Breast epithelium (tissue), 4 donors: ENCODE data around the gene SCN10A. TPM values are rescaled to one million over a fixed set of nuclear protein-coding genes. Genes with fewer than 3 reads are reported as not detected.

ENCODE experiments used
- DNase-seq, 2 donors: peaks; one replicate each; pipeline ENCODE4 v3.0.0-alpha.2; 2019; ENCODE audit warnings: low spot score in 2 of 2
- H3K27ac ChIP-seq, 2 donors: fragments of 200-600 bp; sonication (generic) in 1 of 2; one replicate each; pipeline ENCODE4 v1.5.1; 2016 to 2019; ENCODE audit warnings: mild to moderate bottlenecking in 1 of 2
- H3K27me3 ChIP-seq, 2 donors: fragments of 200-600 bp; sonication (generic) in 1 of 2; one replicate each; pipeline versions ENCODE4 v1.5.1 to v1.6.0; 2017 to 2019; ENCODE audit warnings: control low read depth in 1 of 2, mild to moderate bottlenecking in 1 of 2
- H3K36me3 ChIP-seq: fragments of 200-600 bp; one replicate; pipeline ENCODE4 v1.5.1; 2019
- H3K4me1 ChIP-seq, 2 donors: fragments of 200-600 bp; sonication (generic); one replicate each; pipeline ENCODE4 v1.5.1; 2016 to 2019; ENCODE audit warnings: control low read depth in 1 of 2
- H3K4me3 ChIP-seq, 3 donors: fragments of 200-600 bp; sonication (generic); 1 replicate in 2 of 3; 2 replicates in 1 of 3; pipeline ENCODE4 v1.5.1; 2016 to 2019; ENCODE audit warnings: mild to moderate bottlenecking in 3 of 3, moderate library complexity in 2 of 3
- H3K9me3 ChIP-seq, 2 donors: fragments of 200-600 bp; sonication (generic) in 1 of 2; one replicate each; pipeline ENCODE4 v1.5.1; 2016 to 2019; ENCODE audit warnings: control low read depth in 1 of 2
- CTCF ChIP-seq, 3 donors: fragments of 450-650 bp; IDR thresholded peaks; one replicate each; pipeline ENCODE4 v1.5.1; 2016 to 2017; ENCODE audit warnings: antibody characterized with exemption in 3 of 3, mild to moderate bottlenecking in 3 of 3, moderate library complexity in 3 of 3
- POLR2A ChIP-seq: fragments of 450-650 bp; IDR thresholded peaks from one replicate; pipeline ENCODE4 v1.6.1; 2016; ENCODE audit warnings: antibody characterized with exemption, mild to moderate bottlenecking, moderate library complexity
- intact Hi-C: fragments of 100-400 bp; cut with DNase I; formaldehyde crosslinking; loops from one replicate; pipeline ENCODE4 v1.15.1; 2023; ENCODE audit warnings: low total_unique reads
- total RNA-seq, 3 donors: library from RNA; depleted of rRNA; stranded (reverse); fragments of >200 nt; gene quantifications; one replicate each; pipeline ENCODE4 v1.1.0, GENCODE V29; 2016

SCN10A gene
- total RNA-seq, 3 donors from 2014 or later: not detected

- H3K9me3 ChIP-seq: no peaks in the 10 kb centered on the region
- peaks cover 0 to 31% of the 10 kb centered on the region in 2 donors for H3K27me3 ChIP-seq
- no peak for TF ChIP-seq POLR2A
- TF ChIP-seq CTCF (IDR thresholded peaks at IDR 0.05): no peak
- H3K36me3 ChIP-seq: no peaks in the 10 kb centered on the region
- no peak overlapping the region for H3K27ac ChIP-seq
- intact Hi-C loops: loop anchor here (2.0 kb wide), 1 partner anchor 25 kb away; no protein-coding TSS in a partner anchor
- no peaks in the 10 kb centered on the region for H3K4me1 ChIP-seq
- DNase-seq: no peak
- no peak overlapping the region for H3K4me3 ChIP-seq
These were observed 168.6 kb downstream of the SCN10A start for GRCh38 chr3:38647217-38647970.

Other genes starting within 250 kb of the SCN10A start
- gene SCN5A, start 166.5 kb downstream of the SCN10A start, total RNA-seq: under 1 TPM; under 0.01 to 0.33 (median 0.29) TPM
- under 1 TPM; 0.15 to 0.48 (median 0.33) TPM for gene SCN11A, start 235.7 kb upstream of the SCN10A start, total RNA-seq
- gene WDR48, start 235.8 kb upstream of the SCN10A start, total RNA-seq: 10 to 100 TPM; 32.8 to 48.9 (median 33.8) TPM